ENCODE data around the gene FGD5. TPM values are rescaled to one million over a fixed set of nuclear protein-coding genes. Genes with fewer than 3 reads are reported as not detected.

Gene FGD5
- total RNA-seq, 1 donor = under 0.01 TPM

DNA sequence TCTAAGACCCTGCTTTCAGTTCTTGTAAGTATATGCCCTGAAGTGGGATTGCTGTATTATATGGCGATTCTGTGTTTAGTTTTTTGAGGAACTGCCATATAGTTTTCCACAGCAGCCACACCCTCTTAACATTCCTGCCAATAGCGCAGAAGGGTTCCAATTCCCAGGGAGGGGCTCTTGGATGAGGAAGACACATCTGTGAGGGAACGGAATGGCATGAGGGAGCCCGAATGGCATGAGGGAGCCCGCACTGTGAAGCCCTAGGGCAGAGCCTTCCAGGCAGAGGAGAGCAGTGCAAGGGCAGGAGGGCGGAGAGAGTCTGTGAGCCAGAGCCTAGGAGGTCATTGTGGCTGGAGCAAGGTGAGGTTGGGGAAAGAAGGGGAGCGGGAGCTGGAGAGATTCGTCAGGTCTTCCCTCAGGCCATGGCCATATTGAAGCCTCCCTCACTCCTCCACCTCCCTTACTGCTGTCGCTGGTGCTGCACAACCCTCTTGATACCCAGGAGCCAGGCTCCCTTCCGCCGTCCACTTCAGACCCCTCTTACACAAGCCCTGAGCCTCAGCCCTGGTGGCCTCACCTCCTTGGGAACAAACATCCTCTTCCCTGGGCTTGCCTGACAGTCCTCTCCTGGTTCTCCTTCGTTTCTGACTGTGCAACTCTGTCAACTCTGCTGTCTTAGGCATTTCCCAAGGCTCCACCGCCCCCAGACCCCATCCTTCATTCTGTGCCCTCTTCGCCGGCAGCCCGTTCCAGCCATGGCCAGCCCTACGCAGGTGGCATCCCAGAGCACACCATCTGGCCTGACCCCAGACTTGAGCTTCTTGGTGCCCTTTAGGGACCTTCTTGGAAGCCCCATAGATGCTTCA is 51.4 kb downstream of the FGD5 start:
- TF ChIP-seq, protein P1, sequence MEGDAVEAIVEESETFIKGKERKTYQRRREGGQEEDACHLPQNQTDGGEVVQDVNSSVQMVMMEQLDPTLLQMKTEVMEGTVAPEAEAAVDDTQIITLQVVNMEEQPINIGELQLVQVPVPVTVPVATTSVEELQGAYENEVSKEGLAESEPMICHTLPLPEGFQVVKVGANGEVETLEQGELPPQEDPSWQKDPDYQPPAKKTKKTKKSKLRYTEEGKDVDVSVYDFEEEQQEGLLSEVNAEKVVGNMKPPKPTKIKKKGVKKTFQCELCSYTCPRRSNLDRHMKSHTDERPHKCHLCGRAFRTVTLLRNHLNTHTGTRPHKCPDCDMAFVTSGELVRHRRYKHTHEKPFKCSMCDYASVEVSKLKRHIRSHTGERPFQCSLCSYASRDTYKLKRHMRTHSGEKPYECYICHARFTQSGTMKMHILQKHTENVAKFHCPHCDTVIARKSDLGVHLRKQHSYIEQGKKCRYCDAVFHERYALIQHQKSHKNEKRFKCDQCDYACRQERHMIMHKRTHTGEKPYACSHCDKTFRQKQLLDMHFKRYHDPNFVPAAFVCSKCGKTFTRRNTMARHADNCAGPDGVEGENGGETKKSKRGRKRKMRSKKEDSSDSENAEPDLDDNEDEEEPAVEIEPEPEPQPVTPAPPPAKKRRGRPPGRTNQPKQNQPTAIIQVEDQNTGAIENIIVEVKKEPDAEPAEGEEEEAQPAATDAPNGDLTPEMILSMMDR (IDR thresholded peaks at IDR 0.05; ENCODE audit: insufficient read depth, low read depth, low read length) = no peak
- no peak for DNase-seq (ENCODE audit: low read depth)
- no peak overlapping the region for H3K4me3 ChIP-seq (ENCODE audit: low read depth, low read length)

DNA sequence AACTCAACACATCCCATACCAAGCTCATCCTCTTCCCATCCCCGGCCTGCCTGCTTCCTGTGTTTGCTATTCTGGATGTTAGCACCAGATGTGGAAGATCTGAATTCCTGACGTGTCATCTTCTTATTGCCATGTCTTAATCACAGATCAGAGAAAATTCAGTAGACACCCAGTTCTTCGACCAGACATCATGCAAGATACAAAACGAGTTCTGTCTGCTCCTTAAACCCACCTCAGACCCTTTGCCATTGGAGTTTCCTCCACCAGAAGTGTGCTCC is 52.0 kb downstream of the FGD5 start:
- H3K4me3 ChIP-seq (ENCODE audit: low read depth, low read length) = no peak overlapping the region
- DNase-seq (ENCODE audit: low read depth) = no peak
- TF ChIP-seq, protein P1 (IDR thresholded peaks at IDR 0.05; ENCODE audit: insufficient read depth, low read depth, low read length) = no peak

DNA sequence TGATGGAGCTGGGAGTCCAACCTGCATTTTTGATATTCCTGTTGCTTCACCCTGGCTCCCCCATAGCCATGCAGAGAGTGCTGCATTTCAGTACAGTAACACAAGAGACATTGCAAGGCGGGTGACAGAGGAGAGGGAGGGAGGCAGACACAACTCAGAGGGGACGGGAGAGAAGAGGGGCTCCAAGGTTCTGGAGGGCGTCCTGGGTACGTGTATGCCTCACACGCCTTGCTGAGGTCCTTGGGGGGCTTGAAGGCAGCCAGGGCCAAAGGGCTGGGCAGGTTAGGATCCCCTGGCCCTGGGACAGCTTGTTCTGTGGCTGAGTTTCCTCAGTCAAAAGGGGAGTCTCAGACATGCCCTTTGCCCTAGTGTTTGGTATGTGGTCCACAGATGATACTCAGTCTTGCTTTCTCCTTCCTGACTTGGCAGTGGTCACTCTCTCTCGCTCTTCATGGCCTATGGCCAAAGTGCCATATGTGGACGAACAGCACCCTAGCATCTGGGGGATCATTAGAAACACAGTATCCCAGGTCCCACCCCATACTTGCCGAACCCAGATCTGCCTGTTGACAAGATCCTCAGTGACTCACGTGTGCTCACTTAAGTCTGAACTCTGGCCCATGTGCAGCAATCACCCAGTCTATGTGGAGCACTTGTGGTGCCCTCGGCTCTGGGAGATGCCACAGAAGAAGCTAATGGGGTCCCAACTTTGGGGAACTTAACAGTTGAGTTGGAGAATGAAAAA is 52.9 kb downstream of the FGD5 start:
- no peak for DNase-seq (ENCODE audit: low read depth)
- TF ChIP-seq, protein P1 (IDR thresholded peaks at IDR 0.05; ENCODE audit: insufficient read depth, low read depth, low read length) = no peak
- H3K4me3 ChIP-seq (ENCODE audit: low read depth, low read length) = no peak overlapping the region

DNA sequence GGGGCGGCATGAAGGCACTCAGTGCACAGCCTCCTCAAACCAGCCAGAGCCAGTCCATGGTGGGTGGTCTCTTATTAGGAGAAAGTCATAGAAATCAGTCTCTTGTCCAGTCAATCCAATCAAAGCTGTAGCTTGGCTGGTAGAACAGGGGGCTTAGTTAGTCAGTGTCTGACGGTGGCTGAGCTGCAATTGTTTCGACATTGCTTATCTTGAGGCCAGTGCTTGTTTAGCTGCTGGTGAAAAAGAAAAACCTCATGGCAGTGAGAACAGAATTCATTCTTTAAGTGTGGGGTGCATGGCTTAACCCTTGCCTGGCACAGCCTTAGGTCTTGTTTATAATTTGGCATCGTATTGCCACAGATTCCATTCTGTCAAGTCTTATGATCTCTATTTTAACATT is 53.9 kb downstream of the FGD5 start:
- TF ChIP-seq, protein P1 (IDR thresholded peaks at IDR 0.05; ENCODE audit: insufficient read depth, low read depth, low read length) = no peak
- H3K4me3 ChIP-seq (ENCODE audit: low read depth, low read length) = no peak overlapping the region
- DNase-seq (ENCODE audit: low read depth) = no peak

DNA sequence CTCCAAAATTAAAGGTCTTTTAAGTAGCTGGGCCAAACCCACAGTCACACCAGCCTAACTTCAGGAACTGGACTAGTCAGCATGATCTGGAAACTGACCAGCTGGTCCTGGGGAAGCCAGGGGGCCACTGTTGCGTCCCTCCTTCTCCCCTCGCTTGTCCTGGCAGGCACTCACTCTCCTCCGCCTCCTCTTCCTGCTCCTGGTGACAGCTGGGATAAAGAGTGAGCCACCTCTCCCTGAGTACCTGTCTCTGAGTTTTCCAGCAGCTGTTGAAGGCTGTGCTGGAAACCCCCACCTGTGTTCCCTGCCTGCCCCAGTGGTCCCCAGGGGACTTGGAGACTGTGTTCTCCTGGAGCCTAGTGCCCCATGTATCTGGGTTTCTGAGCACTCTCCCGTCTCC is 56.0 kb downstream of the FGD5 start:
- H3K4me3 ChIP-seq (ENCODE audit: low read depth, low read length) = no peak overlapping the region
- TF ChIP-seq, protein P1 (IDR thresholded peaks at IDR 0.05; ENCODE audit: insufficient read depth, low read depth, low read length) = no peak
- DNase-seq (ENCODE audit: low read depth) = no peak

DNA sequence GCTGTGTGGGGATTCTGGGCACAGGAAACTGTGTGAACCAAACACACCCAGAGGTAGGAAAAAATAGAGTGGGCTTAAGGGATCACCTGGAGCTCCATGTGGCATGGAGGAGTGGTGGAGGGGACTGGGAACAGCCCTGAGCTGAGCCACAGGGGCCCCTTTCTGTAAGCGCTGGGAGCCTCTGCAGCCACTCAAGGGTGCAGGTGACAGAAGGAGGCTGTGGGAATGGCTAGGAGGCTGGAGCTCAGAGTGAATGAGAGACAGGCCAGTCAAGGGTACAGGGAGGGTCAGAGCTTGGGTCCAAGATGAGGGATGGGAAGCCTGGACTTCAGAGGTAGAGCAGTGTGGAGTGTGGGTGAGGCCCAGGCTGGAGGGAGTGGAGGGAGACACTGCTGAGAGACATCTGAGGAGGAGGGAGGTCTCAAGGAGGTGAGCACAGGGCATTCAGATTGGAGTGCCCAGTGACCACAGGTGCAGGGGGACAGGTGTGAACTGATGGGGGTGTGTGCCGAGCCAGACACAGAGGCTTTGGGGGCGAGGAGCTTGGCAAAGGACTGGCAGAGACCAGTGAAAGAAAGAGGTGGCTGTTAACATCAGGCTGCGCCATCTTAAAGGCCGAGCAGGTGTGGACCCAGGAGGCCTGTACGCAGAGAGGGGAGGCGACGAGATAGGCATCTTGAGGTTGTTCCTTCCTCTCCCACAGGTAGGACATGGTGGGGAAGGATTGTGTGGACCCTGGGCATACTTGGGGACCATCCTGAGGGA is 56.8 kb downstream of the FGD5 start:
- no peak overlapping the region for H3K4me3 ChIP-seq (ENCODE audit: low read depth, low read length)
- TF ChIP-seq, protein P1 (IDR thresholded peaks at IDR 0.05; ENCODE audit: insufficient read depth, low read depth, low read length) = no peak
- no peak for DNase-seq (ENCODE audit: low read depth)

All from fibroblast of villous mesenchyme (primary cell).